GM18868 (cell line): ENCODE results near the gene CEACAM3.

Source experiments
- ATAC-seq: cut with Tn5 transposase; IDR thresholded peaks from one replicate; pipeline ENCODE4 v1.9.1; 2021; ENCODE audit warnings: mild to moderate bottlenecking, moderate library complexity; ENCODE audit not compliant: unreplicated experiment

The CEACAM3 gene

GRCh38 chr19:41792513-41793413, 3.6 kb upstream of the CEACAM3 start:
- no peak for ATAC-seq

GRCh38 chr19:41793414-41793727, 3.0 kb upstream of the CEACAM3 start:
- no peak for ATAC-seq

DNA sequence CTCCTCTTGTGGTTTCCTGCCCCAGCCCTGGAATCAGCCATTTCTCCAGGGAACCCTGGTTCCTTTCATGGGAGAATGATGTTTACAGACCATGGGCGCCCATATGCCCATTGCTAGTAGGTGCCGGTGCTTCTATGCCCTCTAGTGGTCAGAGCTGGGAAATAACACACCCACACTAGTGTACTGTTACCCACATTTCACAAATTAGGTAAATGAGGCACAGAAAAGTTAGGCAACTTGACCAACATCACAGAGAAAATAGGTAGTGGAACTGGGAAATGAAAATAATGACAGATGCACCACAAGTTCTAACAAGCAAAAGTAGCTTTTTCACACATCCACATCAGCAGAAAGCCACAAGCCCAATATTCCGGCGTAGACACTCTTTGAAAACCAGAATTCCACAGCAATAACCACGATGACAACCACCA, 1.3 kb upstream of the CEACAM3 start:
- no peak for ATAC-seq

- ATAC-seq: no peak
Measured at GRCh38 chr19:41796901-41797300, 514 bp downstream of the CEACAM3 start.

GRCh38 chr19:41799444-41800000, 3.1 kb downstream of the CEACAM3 start:
- no peak for ATAC-seq

DNA sequence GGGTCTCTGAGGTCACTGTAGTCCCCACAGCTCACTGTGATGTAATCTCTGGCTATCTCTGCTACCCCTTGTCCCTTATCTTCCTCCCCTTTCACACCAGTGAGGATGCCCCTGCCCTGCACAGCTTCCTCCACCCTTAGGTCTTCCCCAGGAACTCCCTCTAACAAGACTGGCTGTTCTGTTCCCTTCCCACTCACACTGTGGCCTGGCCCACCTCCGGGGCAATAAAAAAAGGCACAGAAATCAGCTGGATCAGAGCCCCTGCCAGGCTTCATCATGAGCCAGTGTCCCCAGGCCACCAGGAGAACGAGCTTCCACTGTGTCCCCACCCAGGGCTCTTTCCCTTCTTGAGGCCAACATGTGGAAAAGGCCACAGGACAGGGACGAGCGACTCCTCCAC, 4.6 kb downstream of the CEACAM3 start:
- no peak for ATAC-seq

- ATAC-seq: no peak
Measured at GRCh38 chr19:41801792-41802211, 5.4 kb downstream of the CEACAM3 start.

- no peak for ATAC-seq
Measured at GRCh38 chr19:41802770-41803169, 6.4 kb downstream of the CEACAM3 start.

DNA sequence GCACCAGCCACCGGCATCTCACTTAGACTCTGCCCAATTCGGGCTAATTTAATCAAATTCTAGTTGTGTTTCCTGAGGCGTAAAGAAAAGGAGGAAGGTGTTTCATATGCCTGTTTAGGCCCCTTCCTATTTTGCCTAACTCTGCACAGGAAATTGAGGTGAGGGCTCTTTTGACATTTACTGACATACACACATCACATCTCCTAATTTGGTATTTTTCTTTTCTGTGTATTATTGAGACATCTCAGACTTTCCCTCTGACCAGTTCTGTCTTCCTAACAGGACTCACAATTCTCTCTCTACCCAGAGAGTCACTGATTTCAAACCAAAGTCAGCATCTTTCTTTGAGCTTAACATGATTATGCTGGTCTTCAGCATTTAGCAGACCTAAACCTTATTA, 7.9 kb downstream of the CEACAM3 start:
- no peak for ATAC-seq

- no peak for ATAC-seq
Measured at GRCh38 chr19:41807176-41807575, 10.8 kb downstream of the CEACAM3 start.

DNA sequence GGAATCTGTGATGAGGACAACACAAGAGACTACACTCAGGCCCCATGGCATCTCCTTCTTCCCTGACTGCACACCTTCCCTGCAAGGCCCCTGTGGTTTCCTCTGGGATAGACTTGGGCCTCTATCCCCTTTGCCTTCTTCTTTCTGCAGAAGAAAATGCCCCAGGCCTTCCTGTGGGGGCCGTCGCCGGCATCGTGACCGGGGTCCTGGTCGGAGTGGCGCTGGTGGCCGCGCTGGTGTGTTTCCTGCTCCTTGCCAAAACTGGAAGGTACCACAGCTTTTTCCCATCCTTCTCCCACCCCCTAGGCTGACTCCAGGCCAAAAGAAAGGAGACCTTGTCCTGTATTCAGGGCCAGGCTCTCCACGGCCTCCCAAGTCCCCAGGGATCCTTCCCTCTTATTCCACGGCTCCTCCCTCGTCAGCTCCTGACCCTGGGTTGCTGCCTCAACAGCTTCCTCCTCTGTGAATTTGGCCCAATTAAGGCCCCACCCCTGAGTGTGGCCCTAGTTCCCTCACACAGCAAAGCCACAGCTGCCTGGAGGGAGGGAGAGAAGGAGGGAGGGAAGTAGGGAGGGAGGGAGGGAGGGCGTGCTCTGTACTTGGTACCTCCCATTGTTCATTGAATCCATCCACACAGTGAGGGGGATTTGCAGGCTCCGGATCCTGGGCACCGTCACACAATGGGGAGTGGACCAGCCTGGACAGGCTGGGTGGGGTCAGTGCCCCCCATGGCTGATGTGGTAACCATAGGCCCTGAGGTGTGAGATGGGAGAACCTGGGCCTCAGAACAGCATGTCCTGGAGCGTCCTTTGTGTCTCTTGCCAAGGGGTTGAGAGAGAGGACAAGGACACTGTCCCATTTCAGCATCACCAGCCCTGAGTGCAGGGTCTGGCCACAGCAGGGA, 12.5 kb downstream of the CEACAM3 start:
- no peak for ATAC-seq

DNA sequence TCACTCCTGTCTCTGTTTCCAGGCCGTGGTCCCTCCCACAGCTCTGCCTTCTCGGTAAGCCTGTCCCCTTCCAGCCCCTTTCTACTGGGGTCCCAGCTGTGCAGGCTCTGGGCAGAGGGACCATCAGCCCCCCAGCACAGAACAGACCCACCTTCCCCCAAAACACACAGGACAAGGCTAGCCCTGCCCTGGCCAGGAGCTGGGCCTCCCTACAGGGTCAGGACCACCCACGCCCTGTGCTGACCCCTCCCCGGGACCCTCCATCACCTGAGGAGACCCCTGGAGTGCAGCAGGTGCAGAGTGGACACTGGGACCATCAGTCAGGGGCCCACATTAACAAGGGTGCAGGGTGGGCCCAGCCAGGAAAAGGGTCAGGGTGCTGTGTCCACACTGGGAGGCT, 13.9 kb downstream of the CEACAM3 start:
- ATAC-seq: no peak

DNA sequence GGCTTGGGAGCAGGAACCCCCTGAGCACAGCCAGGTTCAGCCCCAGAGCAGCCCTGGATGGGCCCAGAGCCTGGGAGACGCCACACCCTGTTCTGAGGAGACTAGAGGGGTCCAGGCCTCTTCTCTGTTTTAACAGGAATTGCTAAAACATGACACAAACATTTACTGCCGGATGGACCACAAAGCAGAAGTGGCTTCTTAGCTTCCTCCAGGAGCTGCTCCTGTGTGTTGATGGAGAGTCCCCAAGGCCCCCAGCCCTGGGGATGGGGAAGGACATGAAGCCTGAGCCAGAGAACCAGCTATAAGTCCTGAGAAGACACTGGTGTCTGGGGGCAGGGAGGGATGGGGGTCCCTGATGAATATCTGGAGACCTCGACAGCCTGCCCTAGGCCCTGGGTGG, 14.6 kb downstream of the CEACAM3 start:
- ATAC-seq: no peak

DNA sequence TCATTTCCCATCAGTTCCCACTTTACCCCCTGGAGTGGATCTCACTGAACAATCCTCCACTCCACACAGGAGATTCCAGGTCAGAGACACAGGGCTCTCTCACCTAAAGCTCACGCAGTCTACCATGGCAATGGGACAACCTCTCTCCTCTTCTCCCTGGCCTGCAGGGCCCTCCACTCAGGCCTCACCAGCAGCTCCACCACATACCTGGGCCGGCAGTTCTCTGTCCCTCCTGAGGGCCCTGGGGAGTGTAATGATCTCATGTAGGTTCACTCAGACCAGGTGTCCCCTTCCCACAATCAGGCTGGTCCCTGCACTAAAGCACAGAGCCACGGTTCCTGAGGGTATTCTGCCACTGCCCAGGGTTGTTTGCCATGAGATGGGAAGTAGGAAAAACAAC, 15.6 kb downstream of the CEACAM3 start:
- no peak for ATAC-seq

DNA sequence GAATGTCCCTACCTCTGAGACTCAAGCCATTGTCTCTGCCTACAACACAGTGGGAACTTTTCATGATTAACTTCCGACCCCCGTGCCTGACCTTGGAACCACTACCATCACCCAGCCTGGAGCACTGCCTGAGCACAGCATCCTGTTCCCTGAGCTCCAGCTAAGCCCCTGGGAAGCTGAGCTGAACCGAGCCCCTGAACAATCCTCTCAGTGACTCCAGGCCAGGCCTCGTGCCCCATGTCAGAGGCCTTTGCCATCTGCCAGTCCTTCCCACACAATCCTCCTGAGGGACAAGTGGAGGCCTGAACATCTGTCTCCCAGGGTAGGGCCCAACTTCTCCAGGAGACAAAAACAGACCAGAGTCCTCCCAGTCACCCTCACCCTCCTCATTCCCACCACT, 17.5 kb downstream of the CEACAM3 start:
- no peak for ATAC-seq

DNA sequence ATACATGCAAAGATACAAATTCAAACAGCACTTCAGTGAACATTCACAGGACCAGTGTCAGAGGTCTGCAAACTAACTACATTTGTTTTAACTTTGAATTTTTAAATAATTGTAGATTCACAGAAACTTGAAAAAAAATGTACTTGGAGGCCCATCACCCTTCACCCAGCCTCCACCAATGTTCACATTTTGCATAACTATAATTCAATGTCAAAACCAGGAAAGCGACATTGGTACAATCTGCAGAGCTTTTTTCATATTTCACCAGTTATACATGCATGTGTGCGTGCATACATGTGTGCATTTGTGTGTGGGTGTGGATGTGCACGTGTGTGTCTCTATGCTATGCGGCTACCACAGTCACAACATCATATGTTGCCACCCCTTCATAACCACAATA, 18.9 kb downstream of the CEACAM3 start:
- ATAC-seq: no peak

DNA sequence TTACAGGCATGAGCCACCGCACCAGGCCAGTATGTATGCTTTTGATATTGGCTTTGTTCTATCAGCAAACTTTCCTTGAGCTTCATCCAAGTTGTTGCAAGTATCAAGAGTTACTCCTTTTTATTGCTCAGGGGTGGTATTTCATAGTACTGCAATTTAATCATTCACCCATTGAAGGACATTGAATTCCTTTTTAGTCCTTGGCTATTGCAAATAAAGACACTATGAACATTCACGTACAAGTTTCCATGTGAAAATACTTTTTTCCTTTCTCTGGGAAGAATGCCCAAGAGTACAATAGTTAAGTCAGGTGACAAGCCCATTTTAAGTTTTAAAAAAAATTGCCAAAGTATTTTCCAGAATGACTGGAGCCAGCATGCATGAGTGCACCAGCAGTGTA, 20.4 kb downstream of the CEACAM3 start:
- no peak for ATAC-seq

DNA sequence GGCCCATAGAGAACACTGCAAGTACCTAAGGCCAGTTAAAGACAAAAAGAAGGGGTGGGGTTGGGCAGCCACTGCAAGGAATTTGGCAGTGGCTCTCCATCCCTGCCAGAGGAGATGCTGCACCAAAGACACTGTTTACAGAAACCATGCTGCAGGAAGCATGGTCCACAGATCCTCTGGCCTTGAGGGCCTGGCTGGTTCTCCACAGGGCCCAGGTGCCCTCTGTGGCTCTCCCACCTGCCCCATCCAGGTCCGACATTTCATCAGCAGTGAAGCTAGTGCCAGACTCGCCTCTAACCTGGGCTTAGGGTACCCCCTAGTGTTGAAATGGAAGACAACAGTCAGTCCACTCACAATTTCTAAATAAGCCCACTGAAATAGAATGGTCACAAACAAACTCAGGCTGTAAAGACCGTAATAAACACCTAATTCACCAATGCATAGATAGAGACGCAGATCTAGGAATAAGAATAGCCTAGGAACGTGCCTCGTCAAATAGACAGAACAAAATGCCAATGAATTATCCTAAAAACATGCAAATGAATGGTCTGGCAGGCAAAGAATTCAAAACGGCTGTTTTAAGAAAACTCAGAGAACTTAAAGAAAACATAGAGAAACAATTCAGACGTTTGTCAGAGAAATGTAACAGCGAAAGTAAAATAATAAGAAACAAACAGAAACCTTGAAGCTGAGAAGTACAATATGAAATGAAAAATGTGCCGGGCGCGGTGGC, 24.8 kb downstream of the CEACAM3 start:
- ATAC-seq: no peak

DNA sequence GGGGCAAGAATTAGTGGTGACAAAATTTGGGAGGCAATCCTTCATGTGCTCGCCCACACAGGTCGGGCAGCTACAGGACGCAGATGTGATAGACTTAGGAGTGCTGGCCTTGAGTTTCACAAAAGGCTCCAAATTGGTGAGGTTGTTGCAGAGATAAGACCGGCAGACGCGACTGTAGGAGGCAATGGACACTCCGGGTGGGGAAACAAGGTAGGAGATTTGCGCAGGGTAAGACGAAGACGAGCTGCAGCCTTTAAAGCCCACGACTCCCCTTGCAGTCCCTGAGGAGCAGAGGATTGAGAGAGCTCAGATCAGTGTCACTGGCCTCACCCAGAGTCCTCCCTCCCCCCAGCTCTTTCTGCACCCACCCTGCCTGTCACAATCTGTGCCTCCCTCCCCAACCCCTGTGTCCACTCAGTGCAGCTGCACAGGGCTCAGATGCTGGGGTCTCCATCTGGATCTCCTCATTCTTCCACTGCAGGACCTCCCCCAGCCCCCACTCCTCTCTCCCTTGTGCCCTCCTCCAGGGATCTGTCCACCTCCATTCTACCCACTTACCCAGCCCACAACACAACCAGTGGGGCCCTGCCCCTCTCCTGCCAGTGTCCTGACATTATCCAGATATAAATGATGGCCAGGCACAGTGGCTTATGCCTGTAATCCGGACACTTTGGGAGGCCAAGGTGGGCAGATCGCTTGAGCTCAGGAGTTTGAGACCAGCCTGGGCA, 41.8 kb downstream of the CEACAM3 start:
- ATAC-seq: no peak

- no peak for ATAC-seq
Measured at GRCh38 chr19:41839211-41839610, 42.8 kb downstream of the CEACAM3 start.
